Renal cortical epithelial cell (primary cell): ENCODE measurements around the gene EMILIN3. TPM values are rescaled to one million over a fixed set of nuclear protein-coding genes. Genes with fewer than 3 reads are reported as not detected.

ENCODE experiments used
- DNase-seq: peaks from one replicate; pipeline ENCODE4 v3.0.0-alpha.2; 2011; ENCODE audit warnings: low read depth
- total RNA-seq: library from RNA; depleted of rRNA; stranded (reverse); fragments of >200 nt; gene quantifications from 2 replicates; pipeline ENCODE4 v1.2.3, GENCODE V29; 2014

The EMILIN3 gene
- not detected in 2 replicates for total RNA-seq

- DNase-seq: no peak
These were observed at the start of gene EMILIN3 for GRCh38 chr20:41366546-41367392. Gene EMILIN3, minus strand, starts transcription at chr20:41366818. Its CDS starts 184 bp downstream, at chr20:41366634.

- no peak for DNase-seq
These were observed 48.6 kb upstream of the EMILIN3 start for GRCh38 chr20:41415191-41415590.

- DNase-seq: no peak
These were observed 46.6 kb upstream of the EMILIN3 start for GRCh38 chr20:41413169-41413568.

- no peak for DNase-seq
These were observed 45.9 kb upstream of the EMILIN3 start for GRCh38 chr20:41412324-41413120.

GRCh38 chr20:41411391-41411847 is 44.8 kb upstream of the EMILIN3 start:
- DNase-seq: peak; percentile 52

GRCh38 chr20:41408986-41409385 is 42.4 kb upstream of the EMILIN3 start:
- no peak for DNase-seq

- no peak for DNase-seq
These were observed 41.7 kb upstream of the EMILIN3 start for GRCh38 chr20:41408156-41408794.

GRCh38 chr20:41407607-41408006 is 41.0 kb upstream of the EMILIN3 start:
- no peak for DNase-seq

- no peak for DNase-seq
These were observed 40.4 kb upstream of the EMILIN3 start for GRCh38 chr20:41406896-41407444.

- DNase-seq: no peak
These were observed 39.7 kb upstream of the EMILIN3 start for GRCh38 chr20:41406353-41406752.

- DNase-seq: no peak
These were observed 38.8 kb upstream of the EMILIN3 start for GRCh38 chr20:41405436-41405835.

- no peak for DNase-seq
These were observed 37.0 kb upstream of the EMILIN3 start for GRCh38 chr20:41403604-41404003.

GRCh38 chr20:41398408-41398807 is 31.8 kb upstream of the EMILIN3 start:
- DNase-seq: no peak

- no peak for DNase-seq
These were observed 29.3 kb upstream of the EMILIN3 start for GRCh38 chr20:41395667-41396664.

GRCh38 chr20:41394931-41395666 is 28.5 kb upstream of the EMILIN3 start:
- DNase-seq: no peak

GRCh38 chr20:41394081-41394480 is 27.5 kb upstream of the EMILIN3 start:
- no peak for DNase-seq

GRCh38 chr20:41393705-41394066 is 27.1 kb upstream of the EMILIN3 start:
- DNase-seq: no peak

GRCh38 chr20:41392871-41393704 is 26.5 kb upstream of the EMILIN3 start:
- DNase-seq: no peak

GRCh38 chr20:41392295-41392694 is 25.7 kb upstream of the EMILIN3 start:
- DNase-seq: no peak
